GM18951 (cell line): ENCODE results near the gene RBM33.

Experiments used
- POLR2A ChIP-seq: IDR thresholded peaks from 4 replicates; pipeline ENCODE4 v1.6.1; 2011; ENCODE audit warnings: mild to moderate bottlenecking; ENCODE audit not compliant: insufficient read length, insufficient read depth; ENCODE audit errors: extremely low read depth
- in situ Hi-C: fragments of 300-500 bp; cut with MboI; formaldehyde crosslinking; loops from one replicate; pipeline ENCODE4 v1.12.0; 2022; ENCODE audit warnings: low sequenced_read_pairs, mixed read lengths, inconsistent platforms; ENCODE audit not compliant: unreplicated experiment

Gene RBM33

DNA sequence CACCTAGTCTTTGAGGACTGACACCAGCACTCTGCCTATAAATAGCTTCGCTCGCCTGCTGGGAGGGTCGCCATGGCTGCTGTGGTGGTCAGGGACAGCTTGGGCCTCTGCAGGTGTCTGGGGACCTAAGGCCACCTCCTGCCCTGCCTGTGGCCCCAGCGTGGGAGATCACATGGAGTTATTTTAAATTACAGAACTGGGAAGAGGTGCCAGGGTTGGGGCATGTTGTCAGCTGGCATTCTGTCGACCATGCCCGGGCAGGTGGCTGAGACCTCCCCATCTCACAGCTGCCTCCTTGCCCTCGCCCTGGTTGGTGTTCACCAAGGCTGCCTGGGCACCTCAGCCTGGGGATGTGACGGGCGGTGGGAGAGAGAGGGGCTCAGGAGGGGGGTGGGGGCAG is 149.7 kb downstream of the RBM33 start:
- in situ Hi-C loops = no loop called here

DNA sequence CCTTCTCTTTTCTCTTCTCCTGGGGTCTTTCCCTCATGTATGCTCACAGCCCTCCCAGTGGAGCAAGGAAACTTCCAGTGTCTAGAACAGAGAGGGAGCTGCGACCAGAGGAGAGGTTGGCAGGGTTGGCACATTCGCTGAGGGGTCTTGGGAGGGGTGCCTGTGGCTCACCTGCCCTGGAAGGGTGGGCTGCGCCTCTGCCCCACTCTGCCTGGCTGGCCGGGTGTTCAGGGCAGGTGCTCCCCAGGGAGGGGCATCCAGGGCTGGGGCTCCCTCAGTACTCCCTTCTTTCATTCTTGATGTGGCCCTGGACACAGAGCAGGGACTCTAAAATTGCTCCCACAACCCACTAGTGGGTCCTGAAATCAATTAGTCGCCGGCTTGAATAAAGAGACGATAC is 150.9 kb downstream of the RBM33 start:
- in situ Hi-C loops = no loop called here
- TF ChIP-seq POLR2A = no peak

More for the DNA sequence above, 149.7 kb downstream of the RBM33 start:
- no peak for TF ChIP-seq POLR2A

DNA sequence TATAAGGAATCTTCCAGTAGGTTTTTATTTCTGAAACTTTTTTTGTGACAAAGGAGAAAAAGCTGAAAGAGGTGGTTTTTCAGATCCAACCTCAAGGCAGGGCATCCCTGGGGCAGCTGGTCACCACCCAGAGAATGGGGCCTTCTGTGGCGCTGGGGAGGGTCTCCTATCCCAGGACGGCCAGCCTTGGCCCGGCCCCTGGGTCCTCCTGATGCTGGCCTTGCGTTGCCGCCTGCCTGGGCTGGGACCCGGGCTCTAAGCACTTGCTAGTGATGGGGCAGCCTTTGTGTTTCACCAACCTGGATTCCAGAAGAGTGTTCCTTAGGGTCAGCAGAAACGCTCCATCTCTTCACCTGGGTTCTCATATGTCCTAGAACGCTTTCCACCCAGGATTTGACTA is 151.5 kb downstream of the RBM33 start:
- in situ Hi-C loops = no loop called here

DNA sequence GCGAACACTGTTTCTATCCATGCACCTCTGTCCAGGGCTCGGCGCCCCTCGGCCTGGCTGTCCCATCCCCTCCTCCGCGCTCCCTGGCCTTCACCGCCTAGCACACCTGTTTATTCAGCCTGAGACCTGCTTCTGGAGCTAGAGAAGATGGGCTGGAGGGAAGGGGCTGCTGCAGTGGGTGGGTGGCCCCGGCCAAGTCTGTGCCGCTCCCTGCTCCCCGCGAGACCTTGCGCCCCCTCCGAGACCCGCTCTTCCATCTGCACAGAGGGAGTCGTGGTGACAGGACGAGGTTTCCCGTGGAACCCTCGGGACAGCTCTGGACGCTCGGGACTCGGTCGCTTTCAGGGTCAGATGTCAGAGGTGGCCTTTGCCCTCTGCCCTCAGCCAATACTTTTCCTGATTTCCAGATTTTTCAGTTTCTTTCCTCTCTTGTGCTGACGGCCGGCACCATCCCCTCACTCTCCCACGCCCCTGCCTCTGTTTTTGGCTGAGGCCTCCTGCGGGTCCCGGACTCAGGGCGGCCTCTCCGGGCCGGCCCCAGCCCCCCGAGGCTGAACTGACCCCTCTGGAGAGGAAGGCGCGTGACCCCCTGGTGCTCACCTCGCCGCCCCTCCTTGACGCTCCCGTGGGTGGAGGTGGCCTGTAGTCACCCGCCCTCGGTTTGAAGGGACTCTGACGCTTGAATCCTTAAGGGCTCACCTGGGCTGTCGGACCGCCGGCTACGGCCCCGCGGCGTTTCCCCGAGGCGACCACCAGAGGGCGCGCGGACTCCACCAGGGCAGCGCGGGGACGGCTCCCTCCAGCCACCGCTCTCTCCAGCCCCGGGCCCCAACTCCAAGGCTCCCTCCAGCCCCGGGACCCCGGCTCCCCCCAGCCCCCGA is 152.2 kb downstream of the RBM33 start:
- no peak for TF ChIP-seq POLR2A
- in situ Hi-C loops = no loop called here

More for the DNA sequence above, 151.5 kb downstream of the RBM33 start:
- TF ChIP-seq POLR2A = no peak

DNA sequence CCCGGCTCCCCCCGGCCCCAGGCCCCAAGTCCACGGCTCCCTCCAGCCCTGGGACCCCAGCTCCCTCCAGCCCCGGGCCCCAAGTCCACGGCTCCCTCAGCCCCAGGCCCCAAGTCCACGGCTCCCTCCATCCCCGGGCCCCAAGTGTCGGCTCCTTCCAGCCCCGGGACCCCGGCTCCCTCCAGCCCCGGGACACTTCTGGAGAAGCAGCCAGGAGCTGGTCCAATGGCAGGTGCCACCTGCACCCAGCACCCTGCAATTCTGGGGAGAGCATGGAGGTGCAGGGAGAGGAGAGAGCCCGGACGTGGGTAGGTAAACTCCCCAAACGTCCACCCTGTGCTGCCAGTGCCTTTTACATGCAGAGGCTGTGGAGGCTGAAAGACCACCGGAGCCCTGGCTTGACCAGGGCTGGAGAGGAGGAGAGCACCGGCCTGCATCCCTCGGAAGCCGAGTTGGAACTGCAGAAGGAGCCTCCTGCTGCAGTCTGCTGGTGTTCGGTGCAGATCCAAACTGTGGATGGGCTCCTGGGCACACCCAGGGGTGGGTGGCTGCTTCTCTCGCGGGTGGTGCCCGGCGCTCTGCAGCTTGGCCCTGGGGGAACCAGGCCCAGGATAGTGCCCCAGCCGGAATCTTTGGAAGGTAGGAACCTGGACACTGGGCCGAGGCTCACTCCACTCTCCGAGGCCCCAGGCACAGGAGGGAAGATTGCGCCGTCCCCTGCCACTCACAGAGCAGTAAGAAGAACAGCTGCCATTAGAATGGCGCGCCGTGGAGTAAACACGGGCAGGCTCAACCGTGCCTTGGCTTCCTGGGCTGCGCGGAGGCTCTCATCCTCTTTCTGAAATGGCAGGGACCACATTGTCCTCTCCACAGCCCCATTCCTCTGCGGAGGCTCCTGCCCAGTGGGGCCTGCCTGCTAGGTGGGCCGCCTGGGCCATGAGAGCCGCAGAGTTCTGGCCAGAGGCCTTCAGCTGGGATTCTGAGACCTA is 153.1 kb downstream of the RBM33 start:
- no peak for TF ChIP-seq POLR2A
- in situ Hi-C loops = no loop called here

DNA sequence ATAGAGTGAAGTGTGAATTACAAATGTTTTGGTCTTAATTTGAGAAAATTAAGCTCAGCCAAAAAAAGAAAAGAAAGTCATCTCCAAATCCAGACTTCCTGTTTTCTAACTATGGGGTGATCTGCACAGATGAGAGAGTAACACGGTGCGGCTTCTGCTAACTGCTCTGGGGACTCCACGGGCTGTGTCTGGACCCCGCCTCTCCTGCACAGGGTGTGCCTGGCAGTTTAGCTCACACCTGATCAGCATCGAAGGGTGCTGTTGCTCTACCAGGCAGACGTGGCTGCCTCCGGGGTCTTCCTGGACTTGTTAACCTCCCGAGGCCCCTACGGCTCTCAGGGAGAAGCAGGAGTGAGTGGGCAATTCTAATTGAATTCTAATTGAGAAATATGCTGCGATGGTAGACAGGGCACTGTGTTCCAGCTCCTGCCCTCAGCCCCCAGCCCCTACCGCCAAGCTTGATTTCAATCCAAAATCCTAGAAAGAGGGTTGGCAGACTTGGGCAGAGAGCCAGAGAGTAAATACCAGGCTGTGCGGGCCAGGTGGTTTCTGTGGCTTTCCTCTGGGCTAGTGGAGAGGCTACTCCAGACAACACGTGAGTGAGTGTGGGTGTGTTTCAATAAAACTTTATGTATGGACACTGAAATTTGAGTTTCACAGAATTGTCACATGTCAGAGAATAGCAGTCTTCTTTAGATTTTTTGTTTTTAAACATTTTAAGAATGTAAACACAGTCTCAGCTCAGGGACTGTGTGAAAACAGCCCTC is 154.4 kb downstream of the RBM33 start:
- TF ChIP-seq POLR2A = no peak

DNA sequence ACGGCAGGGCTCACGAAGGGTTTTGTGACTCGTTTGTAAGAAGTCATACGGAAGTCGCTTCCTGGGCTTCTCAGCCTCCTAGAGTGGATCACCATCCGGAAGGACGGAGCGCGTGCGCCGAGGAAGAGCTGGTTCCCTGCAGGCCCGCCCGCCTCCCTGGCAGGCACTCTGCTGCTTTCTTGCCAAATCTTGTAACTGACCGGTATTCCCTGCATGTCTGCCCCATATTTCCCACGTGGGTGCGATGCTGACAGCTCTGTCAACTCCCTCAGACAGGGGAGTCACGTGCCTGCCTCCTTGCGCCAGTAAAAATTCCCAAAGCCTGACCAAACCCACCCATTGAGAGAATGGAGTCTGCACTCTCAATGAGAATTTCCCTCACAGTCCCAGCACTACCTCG is 155.1 kb downstream of the RBM33 start:
- no peak for TF ChIP-seq POLR2A
- in situ Hi-C loops = no loop called here

More for the DNA sequence above, 154.4 kb downstream of the RBM33 start:
- in situ Hi-C loops = no loop called here

DNA sequence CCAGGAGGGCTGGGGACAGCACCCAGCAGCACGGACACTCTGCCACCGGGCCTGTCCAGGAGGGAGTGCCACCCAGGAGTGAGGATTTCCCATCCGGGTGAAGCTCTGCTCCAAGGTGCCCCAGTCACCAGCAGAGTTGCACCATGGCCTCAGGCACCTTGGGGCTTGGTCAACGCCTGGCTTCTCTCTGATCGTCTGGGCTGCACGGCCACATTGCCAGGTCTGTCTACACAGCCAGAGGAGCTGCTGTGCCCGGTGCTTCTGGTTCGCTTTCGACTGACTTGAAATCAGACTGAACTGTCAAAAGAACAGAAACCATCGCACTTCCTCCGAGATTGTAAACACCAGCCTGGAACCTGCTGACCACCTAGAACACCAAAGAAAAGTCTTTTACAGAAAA is 155.8 kb downstream of the RBM33 start:
- in situ Hi-C loops = loop anchor here (10.0 kb wide), 1 partner anchor 1014 kb away; no protein-coding TSS in a partner anchor
- no peak for TF ChIP-seq POLR2A

DNA sequence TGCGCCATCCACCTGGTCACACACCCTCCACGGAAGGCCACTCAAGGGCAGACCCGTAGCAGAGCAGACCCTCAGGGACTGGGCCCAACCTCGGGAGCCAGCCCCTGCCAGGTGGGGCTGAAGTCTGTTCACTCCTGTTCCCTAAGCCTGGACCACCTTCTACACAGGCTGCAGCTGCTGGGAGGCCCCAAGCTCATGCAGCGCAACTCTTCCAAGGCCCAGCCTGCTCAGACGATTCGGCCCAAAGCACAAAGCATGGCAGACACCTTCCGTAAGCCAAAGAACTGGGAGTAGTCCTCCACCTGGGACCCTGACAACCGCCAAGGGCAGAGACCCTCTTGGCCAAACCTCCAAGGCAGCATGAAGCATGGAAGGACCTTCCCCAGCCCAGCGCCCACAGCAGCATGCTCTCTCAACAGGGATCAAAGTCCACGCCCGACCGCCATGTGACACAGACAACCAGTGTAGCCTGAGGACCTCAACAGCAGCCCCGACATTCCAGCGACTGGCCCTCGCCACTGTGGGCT is 156.3 kb downstream of the RBM33 start:
- in situ Hi-C loops = loop anchor here (10.0 kb wide), 1 partner anchor 1014 kb away; no protein-coding TSS in a partner anchor
- TF ChIP-seq POLR2A = no peak

DNA sequence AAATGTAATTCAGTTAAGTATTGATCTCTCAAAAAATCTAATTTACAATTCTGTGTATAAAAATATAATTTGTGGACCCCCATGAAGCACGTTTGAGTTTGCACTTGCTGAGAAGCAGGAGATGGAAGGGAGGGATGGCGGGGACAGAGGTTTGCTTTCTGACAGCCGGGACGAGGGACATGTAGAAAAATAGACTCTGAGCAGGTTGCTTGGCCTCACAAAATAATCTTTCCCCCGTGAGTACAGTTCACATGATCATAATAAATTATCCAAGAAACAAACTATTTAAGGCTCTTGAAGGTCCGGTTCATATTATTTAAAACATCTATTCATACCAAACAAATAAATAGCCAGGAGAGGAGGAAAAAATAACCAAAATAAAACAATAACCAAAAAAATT is 157.8 kb downstream of the RBM33 start:
- in situ Hi-C loops = loop anchor here (10.0 kb wide), 1 partner anchor 1013 kb away; no protein-coding TSS in a partner anchor
- TF ChIP-seq POLR2A = no peak

DNA sequence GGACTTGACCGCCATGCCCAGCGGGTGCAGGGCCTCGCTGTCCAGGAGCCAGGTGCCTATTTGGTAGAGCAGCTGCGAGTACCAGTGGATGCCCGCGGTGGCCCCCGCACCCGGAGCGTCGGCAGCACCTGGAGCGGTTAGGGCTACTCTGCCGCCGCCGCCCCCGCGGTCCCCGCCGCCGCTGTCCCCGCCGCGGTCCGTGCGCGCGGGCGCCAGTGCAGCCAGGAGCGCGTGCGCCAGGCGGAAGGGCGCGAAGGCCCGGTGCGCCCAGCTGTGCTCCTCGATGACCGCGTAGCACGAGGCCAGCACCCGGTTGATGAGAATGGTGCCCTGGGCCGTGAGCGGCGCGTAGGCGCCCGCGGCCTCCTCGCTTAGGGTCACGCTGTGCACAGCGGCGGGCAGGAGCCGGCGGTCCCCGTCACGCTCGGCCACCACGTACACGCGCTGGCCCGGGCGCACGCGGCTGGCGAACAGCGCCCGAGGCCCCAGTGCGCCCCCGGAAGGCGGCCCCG is 158.5 kb downstream of the RBM33 start:
- in situ Hi-C loops = loop anchor here (10.0 kb wide), 1 partner anchor 1012 kb away; no protein-coding TSS in a partner anchor
- no peak for TF ChIP-seq POLR2A
